Activated T-cell treated with anti-CD3 and anti-CD28 coated beads, Interleukin-2, amount 50 U/mL, for 1 hour (primary cell): ENCODE measurements around the gene ARHGEF10L.

Experiments
- DNase-seq: peaks from one replicate; pipeline ENCODE4 v3.0.0-alpha.2; 2020

ARHGEF10L gene

GRCh38 chr1:17551755-17552234, 12.3 kb downstream of the ARHGEF10L start:
- DNase-seq = no peak

DNA sequence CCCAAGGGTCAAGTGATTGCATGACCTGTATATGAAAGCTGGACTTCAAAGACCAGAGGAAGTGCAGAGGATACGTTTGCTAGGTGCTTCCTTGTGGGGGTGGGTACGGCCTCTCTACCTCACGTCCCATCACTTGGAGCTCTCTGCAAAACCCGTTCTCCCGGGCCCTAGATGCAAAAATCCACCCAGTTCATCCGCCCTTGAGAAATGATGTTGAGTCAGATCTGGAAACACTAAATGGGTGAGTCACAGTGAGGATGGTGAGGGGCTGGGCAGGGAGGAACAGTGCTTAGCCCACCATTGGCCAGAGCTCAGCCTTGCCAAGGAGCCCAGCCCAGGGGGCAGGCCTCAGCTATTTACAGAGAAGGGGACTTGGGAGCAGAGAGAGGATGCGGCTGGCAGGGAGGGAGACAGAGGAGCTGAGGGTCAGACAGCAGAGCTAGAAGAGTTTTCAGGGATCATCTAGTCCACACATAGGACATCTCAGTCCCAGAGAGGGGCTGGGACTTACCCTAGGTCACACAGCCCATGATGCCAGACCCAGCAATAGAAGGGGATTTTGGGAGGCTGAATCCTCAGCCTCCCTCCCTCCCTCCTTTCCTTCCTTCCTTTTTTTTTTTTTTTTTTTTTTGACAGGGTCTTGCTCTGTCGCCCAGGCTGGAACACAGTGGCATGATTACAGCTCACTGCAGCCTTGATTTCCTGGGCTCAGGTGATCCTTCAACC, 14.6 kb downstream of the ARHGEF10L start:
- DNase-seq = no peak

DNA sequence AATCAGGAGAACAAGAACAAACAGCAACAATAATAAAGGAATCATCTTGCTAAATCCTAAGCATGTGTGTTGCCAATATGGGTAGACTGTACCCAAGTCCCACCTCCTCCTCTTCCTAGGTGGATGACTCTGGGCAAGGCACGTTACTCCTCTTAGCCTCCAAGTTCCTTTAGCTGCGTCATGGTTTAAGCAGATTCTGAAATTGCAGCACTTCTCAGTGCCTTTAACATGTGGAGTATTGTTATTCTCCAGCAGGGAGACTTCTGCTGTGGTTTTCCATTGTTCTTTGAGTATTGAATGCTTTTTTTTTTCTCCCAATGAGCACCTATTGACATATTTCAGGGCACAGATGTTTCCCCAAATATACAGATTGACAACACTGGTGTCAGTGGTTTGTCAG, 15.5 kb downstream of the ARHGEF10L start:
- no peak for DNase-seq

DNA sequence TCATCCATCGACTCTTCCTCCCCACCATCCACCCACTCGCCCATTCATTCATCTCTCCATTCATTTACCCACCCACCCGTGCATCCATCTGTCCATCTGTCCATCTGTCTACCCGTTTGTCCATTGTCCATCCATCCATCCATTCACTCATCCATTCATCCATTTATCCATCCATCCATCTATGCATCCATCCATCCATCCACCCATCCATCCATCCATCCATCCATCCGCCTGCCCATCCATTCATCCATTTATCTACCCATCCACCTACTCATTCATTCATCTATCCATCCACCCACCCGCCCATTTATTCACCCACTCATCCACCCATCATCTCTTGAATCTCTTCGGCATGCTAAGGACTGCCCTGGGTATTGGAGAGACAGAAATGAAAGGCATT, 18.5 kb downstream of the ARHGEF10L start:
- DNase-seq = no peak

DNA sequence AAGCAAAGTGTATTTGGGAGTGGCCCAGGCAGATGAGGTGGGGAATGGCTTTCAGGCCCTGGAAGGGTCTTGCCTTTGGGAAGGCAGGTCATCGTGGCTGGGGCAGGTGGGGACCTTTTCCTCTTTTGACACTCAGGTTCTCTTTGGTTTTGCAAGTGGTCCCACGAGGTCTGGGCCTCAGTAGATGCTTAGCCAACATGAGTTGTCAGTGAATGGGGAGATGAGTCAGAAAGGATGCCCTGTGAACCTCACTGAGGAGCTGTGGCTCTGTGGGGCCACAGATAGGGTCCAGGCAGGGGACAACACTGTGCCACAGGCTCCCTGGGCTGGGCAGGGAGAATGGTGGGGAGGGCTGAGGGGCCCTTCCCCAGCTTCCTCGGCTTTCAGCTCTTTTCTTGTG, 19.0 kb downstream of the ARHGEF10L start:
- no peak for DNase-seq

- no peak for DNase-seq
Measured at GRCh38 chr1:17558954-17559614, 19.6 kb downstream of the ARHGEF10L start.

- DNase-seq = no peak
Measured at GRCh38 chr1:17559615-17560419, 20.3 kb downstream of the ARHGEF10L start.

GRCh38 chr1:17561247-17561548, 21.7 kb downstream of the ARHGEF10L start:
- no peak for DNase-seq

DNA sequence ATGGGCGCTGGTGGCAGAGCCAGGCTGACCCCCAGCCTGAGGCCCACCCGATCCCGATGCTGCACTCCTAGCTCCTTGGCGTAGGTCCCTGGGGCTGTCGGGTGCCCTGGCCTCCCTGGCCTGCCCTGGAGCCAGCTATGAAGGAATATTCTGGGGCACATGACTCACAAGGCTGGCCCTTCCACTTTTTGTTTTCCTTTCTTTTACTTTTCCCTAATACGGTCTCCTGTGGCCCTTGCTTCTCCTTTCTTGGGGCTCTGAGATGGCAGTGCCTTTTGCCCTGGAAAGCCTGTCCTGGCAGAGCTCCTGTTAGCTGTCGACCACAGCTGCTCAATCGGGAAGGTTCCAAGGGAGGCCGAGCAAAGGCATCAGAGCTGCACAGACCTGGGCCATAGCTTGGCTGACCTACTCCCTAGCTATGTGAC, 22.1 kb downstream of the ARHGEF10L start:
- no peak for DNase-seq

DNA sequence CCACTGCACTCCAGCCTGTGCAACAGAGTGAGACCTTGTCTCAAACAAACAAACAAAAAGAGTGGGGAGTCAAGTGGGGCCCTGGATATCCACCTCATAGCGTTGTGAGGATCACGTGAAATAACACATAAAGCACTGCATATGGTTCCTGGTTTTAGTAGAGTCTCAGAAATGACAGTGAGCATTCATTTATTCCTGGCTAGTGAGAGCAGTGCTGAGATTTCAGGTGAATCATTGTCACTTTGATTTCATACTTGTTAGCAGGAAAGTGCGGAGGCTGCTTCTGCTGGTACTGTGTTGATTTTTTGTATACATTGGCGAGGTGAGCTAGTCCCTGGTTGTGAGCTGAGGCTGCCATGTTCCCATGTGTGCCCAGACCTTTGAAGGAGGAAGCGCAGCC, 22.9 kb downstream of the ARHGEF10L start:
- DNase-seq = no peak

- DNase-seq = no peak
Measured at GRCh38 chr1:17563494-17564281, 24.2 kb downstream of the ARHGEF10L start.

DNA sequence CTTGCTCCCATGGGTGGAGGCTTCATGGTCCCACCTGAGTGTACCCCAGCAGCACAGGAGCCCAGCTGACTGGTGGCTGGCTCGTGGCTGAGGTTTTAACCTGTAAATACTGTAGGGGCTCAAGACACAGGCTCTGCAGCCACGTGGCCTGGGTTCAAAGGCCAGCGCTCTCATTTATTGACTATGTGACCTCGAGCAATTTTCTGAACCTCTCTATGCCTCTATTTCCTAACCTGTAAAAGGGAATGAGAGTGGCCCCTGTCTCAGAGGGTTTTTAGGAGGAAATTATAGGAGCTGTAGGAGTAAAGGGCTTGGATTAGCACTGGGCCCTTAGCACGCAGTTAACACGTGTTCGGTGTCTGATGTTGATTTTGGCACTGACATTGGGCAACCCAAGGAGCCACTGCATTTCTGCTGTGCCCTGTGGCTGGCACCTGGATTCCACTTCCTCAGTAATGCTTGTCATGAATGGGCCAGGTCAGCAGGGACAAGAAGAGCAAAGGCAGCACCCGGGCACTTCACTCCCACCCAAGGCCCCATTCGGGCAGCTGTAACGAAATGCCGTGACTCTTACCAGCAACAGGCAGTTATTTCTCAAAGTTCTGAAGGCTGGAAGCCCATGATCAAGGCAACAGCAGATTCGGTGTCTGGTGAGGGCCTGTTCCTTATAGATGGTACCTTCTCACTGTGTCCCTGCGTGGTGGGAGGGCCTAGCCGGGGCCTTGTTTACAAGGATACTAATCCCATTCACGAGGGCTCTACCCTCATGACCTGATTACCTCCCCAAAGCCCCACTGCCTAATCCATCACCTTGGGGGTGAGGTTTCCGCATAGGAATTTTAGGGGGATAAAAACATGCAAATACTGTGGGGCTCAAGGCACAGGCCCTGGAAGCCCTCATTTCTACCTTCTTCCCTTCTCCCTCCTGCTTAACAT, 25.2 kb downstream of the ARHGEF10L start:
- no peak for DNase-seq

GRCh38 chr1:17565461-17566252, 26.2 kb downstream of the ARHGEF10L start:
- no peak for DNase-seq

DNA sequence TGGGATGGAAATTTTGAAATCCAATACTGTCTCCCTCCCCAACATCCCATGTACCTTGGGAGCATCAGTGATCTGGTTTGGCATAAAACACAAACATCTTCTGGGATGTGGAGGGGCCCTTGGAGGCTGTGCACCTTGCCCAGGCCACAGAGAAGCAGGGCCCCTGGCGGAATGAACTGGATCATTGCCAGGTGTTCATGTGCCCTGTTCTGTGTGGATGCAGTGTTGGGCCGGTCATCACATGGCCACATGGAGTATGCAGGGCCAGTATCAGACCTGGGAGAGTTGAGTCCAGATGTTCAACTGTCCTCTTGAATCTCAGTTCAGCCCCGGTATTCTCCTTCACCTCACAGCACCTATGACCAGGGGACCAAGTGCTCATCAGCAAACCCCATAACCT, 26.9 kb downstream of the ARHGEF10L start:
- no peak for DNase-seq

DNA sequence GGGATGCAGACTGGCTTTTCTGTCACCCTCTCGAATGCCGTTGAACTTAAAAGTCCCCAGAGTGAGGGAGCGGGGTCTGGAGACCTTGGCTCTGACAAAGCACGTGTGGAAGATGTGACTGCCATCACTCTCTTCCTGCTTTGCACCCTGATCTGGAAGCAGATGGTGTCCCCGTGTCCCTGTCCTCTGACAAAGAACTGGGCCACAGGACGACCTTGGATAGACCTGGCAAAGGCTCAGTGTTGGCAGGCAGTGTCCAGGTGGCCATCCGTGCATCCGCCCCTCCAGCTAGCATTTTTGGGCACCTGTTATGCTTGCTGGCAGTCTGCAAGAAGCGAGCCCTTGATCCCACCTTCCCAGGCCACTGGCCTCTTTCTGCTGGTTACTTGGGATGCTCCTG, 27.4 kb downstream of the ARHGEF10L start:
- no peak for DNase-seq

DNA sequence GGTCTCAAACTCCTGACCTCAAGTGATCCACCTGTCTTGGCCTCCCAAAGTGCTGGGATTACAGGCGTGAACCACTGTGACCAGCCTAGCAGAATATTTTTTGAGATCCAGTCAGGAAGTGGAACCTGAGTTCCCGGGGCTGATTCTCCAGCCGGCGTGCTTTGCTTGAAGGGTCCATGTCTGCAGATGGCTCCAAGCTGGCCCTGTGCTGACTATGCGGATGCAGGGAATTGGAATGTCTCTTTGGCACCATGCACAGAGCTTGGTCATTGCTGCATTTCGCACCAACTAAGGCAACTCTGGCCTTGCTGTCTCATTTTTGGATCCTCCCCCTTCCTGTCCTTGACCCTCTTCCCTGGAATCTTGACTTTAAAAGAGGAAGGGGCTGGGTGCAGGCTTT, 28.1 kb downstream of the ARHGEF10L start:
- no peak for DNase-seq

DNA sequence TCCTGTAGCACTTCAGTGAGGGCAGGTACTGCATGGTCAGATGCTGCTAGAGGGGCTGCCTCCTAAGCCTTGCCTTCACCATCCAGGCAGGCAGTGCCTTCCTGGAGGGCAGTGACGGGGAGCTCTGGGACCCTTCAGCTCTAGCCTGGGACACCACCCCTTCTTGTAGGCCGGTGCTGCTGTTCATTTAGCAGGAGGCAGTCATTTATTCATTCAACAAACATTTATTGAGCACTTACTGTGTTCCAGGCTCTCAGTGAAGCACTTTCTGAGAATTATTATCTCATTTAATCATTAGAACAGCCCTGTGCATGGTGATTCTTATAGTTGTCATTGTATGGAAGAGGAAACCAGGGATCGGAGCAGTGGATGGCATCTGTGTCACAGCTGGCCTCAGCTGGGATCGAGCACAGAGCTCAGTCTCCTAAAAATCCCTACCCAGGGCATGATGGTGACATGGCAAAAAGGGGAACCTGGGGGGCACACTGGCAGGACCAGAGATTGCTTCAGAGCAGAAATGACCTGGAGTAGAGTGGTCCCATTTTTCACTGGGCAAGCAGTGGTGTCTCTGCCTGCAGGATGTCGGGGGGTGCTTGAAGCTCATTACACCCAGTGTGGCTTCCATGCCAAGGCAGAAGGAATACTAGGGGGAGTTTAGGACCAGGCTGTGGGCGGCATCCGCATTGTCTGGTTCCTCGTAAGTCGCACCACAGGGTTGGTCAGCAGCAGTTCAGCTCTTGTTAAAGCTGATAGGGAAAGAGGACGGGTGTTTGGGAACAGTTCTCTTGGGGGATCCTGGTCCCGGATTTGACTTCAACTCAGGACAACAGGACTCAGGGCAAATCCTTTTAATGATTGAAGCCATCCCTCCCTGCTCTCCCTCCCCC, 28.8 kb downstream of the ARHGEF10L start:
- DNase-seq = no peak

GRCh38 chr1:17569200-17570139, 30.0 kb downstream of the ARHGEF10L start:
- no peak for DNase-seq

DNA sequence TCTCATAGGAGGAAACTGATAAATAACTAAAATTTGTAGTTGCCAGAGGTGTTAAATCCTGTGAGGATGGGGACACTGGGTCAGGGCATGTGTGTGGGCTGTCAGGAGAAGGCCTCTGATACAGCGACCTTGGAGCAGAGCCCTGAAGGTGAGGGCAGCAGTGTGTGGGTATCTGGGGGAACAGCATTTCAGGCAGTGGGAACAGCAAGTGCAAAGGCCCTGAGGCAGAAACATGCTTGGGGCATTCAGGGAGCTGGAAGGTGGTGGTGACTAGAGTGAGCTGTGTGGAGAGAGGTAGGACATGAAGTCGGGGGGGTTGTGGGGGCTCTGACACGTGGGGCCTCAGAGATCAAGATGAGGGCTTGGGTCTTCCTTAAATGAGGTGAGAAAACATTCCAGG, 30.7 kb downstream of the ARHGEF10L start:
- no peak for DNase-seq
